ENCODE measurements around the gene ERAP2. TPM values are rescaled to one million over a fixed set of nuclear protein-coding genes. Genes with fewer than 3 reads are reported as not detected.

The ERAP2 gene
- total and polyA plus RNA-seq, 2 of the 13 experiments (the other 11 are each of a cell fraction or from before 2014, with no cell fraction given), result 12.8 to 16.6 TPM

GRCh38 chr5:96868603-96869371 lies 7.5 kb upstream of the ERAP2 start (continued):
- peak; percentile 89 for TF ChIP-seq CTCF (CRISPR knock-in tag; IDR thresholded peaks at IDR 0.05)
- no peak for TF ChIP-seq TBP (CRISPR knock-in tag; IDR thresholded peaks at IDR 0.05)
- TF ChIP-seq ZNF318 (CRISPR knock-in tag; IDR thresholded peaks at IDR 0.05), result no peak
- TF ChIP-seq KAT8 (CRISPR knock-in tag; IDR thresholded peaks at IDR 0.05), result 0 out of 2 replicates have a peak, but pooled peaks have one; percentile 36
- no peak for TF ChIP-seq SRF (IDR thresholded peaks at IDR 0.05; ENCODE audit: low read depth, low read length)
- TF ChIP-seq SMAD3 (CRISPR knock-in tag; IDR thresholded peaks at IDR 0.05), result 0 out of 2 replicates have a peak, but pooled peaks have one; percentile 44
- no peak for TF ChIP-seq ZEB1 (IDR thresholded peaks at IDR 0.05; ENCODE audit: insufficient replicate concordance, low read depth)
- TF ChIP-seq ZNF614 (CRISPR knock-in tag; IDR thresholded peaks at IDR 0.05; ENCODE audit: borderline replicate concordance), result 0 out of 2 replicates have a peak, but pooled peaks have one; percentile 39
- 0 out of 2 replicates have a peak, but pooled peaks have one; percentile 17 for TF ChIP-seq MIXL1 (CRISPR knock-in tag; IDR thresholded peaks at IDR 0.05)
- TF ChIP-seq ERF (CRISPR knock-in tag; IDR thresholded peaks at IDR 0.05), result 0 out of 2 replicates have a peak, but pooled peaks have one; percentile 31
- 0 out of 2 replicates have a peak, but pooled peaks have one; percentile 23 for TF ChIP-seq TFDP1 (CRISPR knock-in tag; IDR thresholded peaks at IDR 0.05; ENCODE audit: borderline replicate concordance)
- TF ChIP-seq NFYC (CRISPR knock-in tag; IDR thresholded peaks at IDR 0.05), result 0 out of 2 replicates have a peak, but pooled peaks have one; percentile 15
- 0 out of 2 replicates have a peak, but pooled peaks have one; percentile 41 for TF ChIP-seq ZBTB25 (CRISPR knock-in tag; IDR thresholded peaks at IDR 0.05)
- TF ChIP-seq E2F1 (CRISPR knock-in tag; IDR thresholded peaks at IDR 0.05), result no peak
- peak; percentile 83 for TF ChIP-seq ZNF3 (CRISPR knock-in tag; IDR thresholded peaks at IDR 0.05)
- TF ChIP-seq STAG1 (CRISPR knock-in tag; IDR thresholded peaks at IDR 0.05), result peak; percentile 86

All from HepG2 (cell line).